Lung (tissue), 12 donors: Measurements from ENCODE around the gene MATR3. TPM values are rescaled to one million over a fixed set of nuclear protein-coding genes. Genes with fewer than 3 reads are reported as not detected.

ENCODE experiments used
- ATAC-seq: fragments of 200-7000 bp; cut with Tn5 transposase; one replicate; pipeline ENCODE4 v1.9.1; 2020; ENCODE audit warnings: moderate number of reproducible peaks; ENCODE audit not compliant: insufficient read depth, low FRiP score
- DNase-seq, 3 donors: peaks; one replicate each; pipeline ENCODE4 v3.0.0-alpha.2; 2013 to 2017
- H3K27ac ChIP-seq, 2 donors: one replicate each; pipeline ENCODE4 v1.5.1; 2013; ENCODE audit warnings: mild to moderate bottlenecking in 2 of 2, moderate library complexity in 2 of 2, control low read depth in 1 of 2, inconsistent platforms in 1 of 2, low read depth in 1 of 2, low read length in 1 of 2
- H3K27me3 ChIP-seq, 3 donors: one replicate each; pipeline ENCODE4 v1.5.1; 2013; ENCODE audit warnings: low read length in 2 of 3; ENCODE audit not compliant: control insufficient read depth in 3 of 3, insufficient read depth in 3 of 3
- H3K36me3 ChIP-seq, 4 donors: one replicate each; pipeline ENCODE4 v1.5.1; 2013; ENCODE audit warnings: low read length in 4 of 4, mild to moderate bottlenecking in 1 of 4, moderate library complexity in 1 of 4; ENCODE audit not compliant: control insufficient read depth in 4 of 4, insufficient read depth in 4 of 4
- H3K4me1 ChIP-seq, 5 donors: one replicate each; pipeline ENCODE4 v1.5.1; 2013; ENCODE audit warnings: low read length in 5 of 5, mild to moderate bottlenecking in 2 of 5, moderate library complexity in 1 of 5; ENCODE audit not compliant: control insufficient read depth in 5 of 5, insufficient read depth in 5 of 5
- H3K4me3 ChIP-seq: one replicate; pipeline ENCODE4 v1.5.1; 2013; ENCODE audit warnings: mild to moderate bottlenecking, control low read depth, moderate library complexity
- H3K9ac ChIP-seq, 2 donors: one replicate each; pipeline ENCODE4 v1.5.1; 2013; ENCODE audit warnings: low read length in 2 of 2, control low read depth in 1 of 2; ENCODE audit not compliant: insufficient read depth in 1 of 2
- H3K9me3 ChIP-seq, 4 donors: one replicate each; pipeline ENCODE4 v1.5.1; 2013; ENCODE audit warnings: low read length in 3 of 4, mild to moderate bottlenecking in 1 of 4, moderate library complexity in 1 of 4; ENCODE audit not compliant: control insufficient read depth in 4 of 4, insufficient read depth in 3 of 4
- WGBS, 2 donors: extraction: QIAGEN DNeasy Blood & Tissue Kit; methylation state at CpG; one replicate each; pipeline ENCODE4 v1.1.7; 2013; 5-methylcytosine and 5-hydroxymethylcytosine counted together
- polyA plus RNA-seq, 2 donors: library from polyadenylated mRNA; stranded (reverse); fragments of 200-250 nt; gene quantifications; one replicate each; pipeline ENCODE4 v1.2.1, GENCODE V29; 2013
- total RNA-seq, 2 donors: library from RNA; depleted of rRNA in 1 of 2; stranded (reverse); fragments of >200 nt in 1 of 2; gene quantifications; one replicate each; pipeline ENCODE4 v1.2.1, GENCODE V29; 2014 to 2021
- TF ChIP-seq, protein P1 (sequence below): IDR thresholded peaks from 2 replicates; pipeline ENCODE4 v1.5.1; 2012; ENCODE audit warnings: mild to moderate bottlenecking; ENCODE audit errors: control extremely low read depth, extremely low read depth
- donor health status: control.
- donor health status: control.
- donor health status: Bipolar disorder and iron deficiency.
- donor health status: healthy.
- donor health status: DM: yes; HTN: yes; CAD: no.

MATR3 gene
- total and polyA plus RNA-seq, 4 donors: 89.9 to 461 (median 100) TPM

DNA sequence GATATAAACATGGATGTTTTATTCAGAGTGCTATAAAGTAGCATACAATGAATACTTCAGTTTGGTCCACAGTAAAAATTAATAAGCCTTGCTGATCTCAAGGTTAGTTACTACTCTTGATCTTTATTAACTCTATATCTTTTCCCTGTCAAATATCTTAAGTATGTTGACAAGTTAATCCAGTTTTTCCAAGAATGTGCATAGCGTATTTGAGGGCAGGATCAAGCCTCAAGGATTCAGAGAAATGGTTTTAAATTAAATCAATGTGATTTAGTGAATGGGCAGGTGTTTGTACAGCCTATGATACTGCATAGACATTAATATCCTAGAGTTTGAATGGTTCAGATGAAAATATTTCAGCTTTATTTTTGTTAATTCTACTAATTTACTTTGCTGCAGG, 20.7 kb downstream of the MATR3 start:
- ATAC-seq (no peak), DNase-seq (no peak)
- Histone ChIP-seq H3K27ac (no peak overlapping the region), H3K4me3 (no peak overlapping the region), H3K27me3 (no peaks in the 10 kb centered on the region), H3K4me1 (peaks cover 0 to 7% (median 3%) of the 10 kb centered on the region in 5 donors), H3K9me3 (no peaks in the 10 kb centered on the region), H3K9ac (peak overlapping the region in 1 of 2 donors; percentile 23), H3K36me3 (peaks cover 13 to 28% (median 22%) of the 10 kb centered on the region in 4 donors)
- TF ChIP-seq, protein P1, sequence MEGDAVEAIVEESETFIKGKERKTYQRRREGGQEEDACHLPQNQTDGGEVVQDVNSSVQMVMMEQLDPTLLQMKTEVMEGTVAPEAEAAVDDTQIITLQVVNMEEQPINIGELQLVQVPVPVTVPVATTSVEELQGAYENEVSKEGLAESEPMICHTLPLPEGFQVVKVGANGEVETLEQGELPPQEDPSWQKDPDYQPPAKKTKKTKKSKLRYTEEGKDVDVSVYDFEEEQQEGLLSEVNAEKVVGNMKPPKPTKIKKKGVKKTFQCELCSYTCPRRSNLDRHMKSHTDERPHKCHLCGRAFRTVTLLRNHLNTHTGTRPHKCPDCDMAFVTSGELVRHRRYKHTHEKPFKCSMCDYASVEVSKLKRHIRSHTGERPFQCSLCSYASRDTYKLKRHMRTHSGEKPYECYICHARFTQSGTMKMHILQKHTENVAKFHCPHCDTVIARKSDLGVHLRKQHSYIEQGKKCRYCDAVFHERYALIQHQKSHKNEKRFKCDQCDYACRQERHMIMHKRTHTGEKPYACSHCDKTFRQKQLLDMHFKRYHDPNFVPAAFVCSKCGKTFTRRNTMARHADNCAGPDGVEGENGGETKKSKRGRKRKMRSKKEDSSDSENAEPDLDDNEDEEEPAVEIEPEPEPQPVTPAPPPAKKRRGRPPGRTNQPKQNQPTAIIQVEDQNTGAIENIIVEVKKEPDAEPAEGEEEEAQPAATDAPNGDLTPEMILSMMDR: no peak
- WGBS, 2 donors: 74 to 78% methylated on average over 1 of the region's 1 CpG

DNA sequence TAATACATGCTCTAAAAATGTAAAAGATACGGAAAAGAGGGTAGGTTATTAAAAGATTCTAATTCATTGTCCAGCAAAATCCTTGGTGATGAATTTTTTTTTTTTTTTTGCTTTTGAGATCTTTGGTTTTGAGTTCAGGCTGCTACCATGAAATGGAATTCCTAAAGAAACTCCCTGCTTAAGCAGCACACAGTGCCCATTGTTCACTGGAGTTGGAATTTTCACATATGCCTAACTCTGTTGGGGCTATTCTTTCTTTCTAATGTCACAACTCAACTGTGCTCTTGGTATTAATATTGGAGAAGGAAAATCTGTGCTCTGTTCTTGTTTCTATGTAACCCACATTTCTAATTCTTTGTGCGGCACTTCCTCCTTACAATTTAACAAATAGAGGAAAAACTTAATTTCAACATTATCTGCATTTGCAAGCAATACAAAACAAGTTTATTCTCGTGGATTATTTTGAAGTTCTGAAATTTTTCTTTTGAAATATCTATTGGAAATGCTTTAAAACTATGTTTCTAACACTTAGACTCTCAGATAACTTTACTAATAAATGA, 21.6 kb downstream of the MATR3 start:
- H3K9me3 ChIP-seq: no peaks in the 10 kb centered on the region
- ATAC-seq (no peak), DNase-seq (no peak)
- no peak overlapping the region for H3K27ac ChIP-seq
- no peak overlapping the region for H3K9ac ChIP-seq
- no peak overlapping the region for H3K4me3 ChIP-seq
- WGBS, 2 donors: 57 to 80% methylated on average over 3 of the region's 3 CpGs
- peaks cover 0 to 5% (median 2%) of the 10 kb centered on the region in 5 donors for H3K4me1 ChIP-seq
- no peaks in the 10 kb centered on the region for H3K27me3 ChIP-seq
- TF ChIP-seq, protein P1: no peak
- H3K36me3 ChIP-seq: peaks cover 18 to 34% (median 26%) of the 10 kb centered on the region in 4 donors

DNA sequence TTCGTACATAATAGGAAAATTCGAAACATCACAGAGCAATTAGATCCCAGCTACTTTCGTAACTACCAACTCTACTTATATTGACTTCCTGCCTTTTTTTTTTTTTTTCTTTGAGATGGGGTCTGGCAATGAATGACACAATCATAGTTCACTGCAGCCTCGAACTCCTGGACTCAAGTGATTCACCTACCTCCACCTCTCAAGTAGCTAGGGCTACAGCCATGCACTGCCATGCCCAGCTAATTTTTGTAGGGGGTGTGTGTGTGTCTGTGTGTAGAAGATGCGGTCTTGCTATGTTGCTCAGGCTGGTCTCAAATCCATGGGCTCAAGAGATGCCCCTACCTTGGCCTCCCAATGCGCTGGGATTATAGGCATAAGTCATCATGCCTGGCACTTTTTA, 42.3 kb downstream of the MATR3 start:
- no peak for DNase-seq
- Histone ChIP-seq H3K4me3 (no peak overlapping the region), H3K9ac (no peak overlapping the region), H3K4me1 (peaks cover 0 to under 1% (median 0%) of the 10 kb centered on the region in 5 donors), H3K9me3 (no peaks in the 10 kb centered on the region), H3K27me3 (no peaks in the 10 kb centered on the region), H3K27ac (no peak overlapping the region), H3K36me3 (peaks cover 4 to 19% (median 6%) of the 10 kb centered on the region in 4 donors)
- TF ChIP-seq, protein P1: no peak
- 53 to 64% methylated on average over 6 of the region's 6 CpGs for WGBS, 2 donors
- ATAC-seq: no peak

DNA sequence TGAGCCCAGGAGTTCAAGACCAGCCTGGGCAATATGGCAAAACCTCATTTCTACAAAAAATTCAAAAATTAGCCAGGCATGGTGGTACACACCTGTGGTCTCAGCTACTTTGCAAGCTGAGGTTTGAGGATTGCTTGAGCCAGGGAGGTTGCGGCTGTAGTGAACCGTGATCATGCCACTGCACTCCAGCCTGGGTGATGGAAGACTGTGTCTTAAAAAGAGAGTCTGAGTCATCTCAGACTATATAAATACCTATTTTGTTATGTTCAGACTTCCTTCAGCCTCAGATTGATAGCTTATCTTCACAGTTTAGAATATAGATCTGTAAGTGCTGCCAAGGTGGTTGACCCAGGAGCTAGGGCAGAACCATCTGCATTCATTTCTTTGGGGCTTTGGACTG, 46.5 kb downstream of the MATR3 start:
- DNase-seq: no peak
- ATAC-seq: no peak
- Histone ChIP-seq H3K27ac (no peak overlapping the region), H3K9me3 (no peaks in the 10 kb centered on the region), H3K9ac (no peak overlapping the region), H3K27me3 (no peaks in the 10 kb centered on the region), H3K36me3 (peaks cover 0 to 9% (median 1%) of the 10 kb centered on the region in 4 donors), H3K4me3 (no peak overlapping the region), H3K4me1 (peaks cover 0 to 26% (median 4%) of the 10 kb centered on the region in 5 donors)
- TF ChIP-seq, protein P1: no peak
- WGBS, 2 donors: 91% methylated on average over 2 of the region's 2 CpGs
